ENCODE measurements around the gene PHLDA2.

DNA sequence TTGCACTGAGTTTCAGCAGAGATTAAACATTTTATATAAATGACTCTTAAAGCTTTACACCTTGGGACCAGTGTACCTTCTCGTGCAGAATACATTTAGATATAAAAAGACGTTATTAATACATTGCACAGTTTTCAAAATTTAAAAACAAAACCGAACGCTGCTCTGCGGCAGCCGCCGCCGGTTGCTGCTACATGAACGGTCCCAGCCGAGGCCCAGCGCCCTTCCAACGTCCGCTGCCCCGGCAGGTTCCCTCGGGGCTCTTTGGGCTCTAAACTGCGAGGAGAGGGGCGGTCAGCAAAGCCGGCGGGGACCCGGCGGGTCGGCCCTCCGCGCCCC is 45.6 kb downstream of the PHLDA2 start:
- TF ChIP-seq, protein P1, sequence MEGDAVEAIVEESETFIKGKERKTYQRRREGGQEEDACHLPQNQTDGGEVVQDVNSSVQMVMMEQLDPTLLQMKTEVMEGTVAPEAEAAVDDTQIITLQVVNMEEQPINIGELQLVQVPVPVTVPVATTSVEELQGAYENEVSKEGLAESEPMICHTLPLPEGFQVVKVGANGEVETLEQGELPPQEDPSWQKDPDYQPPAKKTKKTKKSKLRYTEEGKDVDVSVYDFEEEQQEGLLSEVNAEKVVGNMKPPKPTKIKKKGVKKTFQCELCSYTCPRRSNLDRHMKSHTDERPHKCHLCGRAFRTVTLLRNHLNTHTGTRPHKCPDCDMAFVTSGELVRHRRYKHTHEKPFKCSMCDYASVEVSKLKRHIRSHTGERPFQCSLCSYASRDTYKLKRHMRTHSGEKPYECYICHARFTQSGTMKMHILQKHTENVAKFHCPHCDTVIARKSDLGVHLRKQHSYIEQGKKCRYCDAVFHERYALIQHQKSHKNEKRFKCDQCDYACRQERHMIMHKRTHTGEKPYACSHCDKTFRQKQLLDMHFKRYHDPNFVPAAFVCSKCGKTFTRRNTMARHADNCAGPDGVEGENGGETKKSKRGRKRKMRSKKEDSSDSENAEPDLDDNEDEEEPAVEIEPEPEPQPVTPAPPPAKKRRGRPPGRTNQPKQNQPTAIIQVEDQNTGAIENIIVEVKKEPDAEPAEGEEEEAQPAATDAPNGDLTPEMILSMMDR (conservative IDR thresholded peaks at IDR 0.05; ENCODE audit: low read length) = no peak
- TF ChIP-seq EZH2phosphoT487 (IDR thresholded peaks at IDR 0.05; ENCODE audit: borderline replicate concordance) = no peak

All from Loucy (cell line).